ENCODE measurements around the gene NEURL1B. TPM values are rescaled to one million over a fixed set of nuclear protein-coding genes. Genes with fewer than 3 reads are reported as not detected.
"Not testable (repeated sequence)": the region's sequence is repeated elsewhere in the genome, so short reads cannot be mapped to it uniquely, and the experiment has no call there.

NEURL1B gene
- total RNA-seq, 1 experiment from 2014 or later, result 2.2 TPM

GRCh38 chr5:172634106-172634899, 6.8 kb upstream of the NEURL1B start:
- DNase-seq (ENCODE audit: low spot score), result no peak

GRCh38 chr5:172635038-172635437, 6.0 kb upstream of the NEURL1B start:
- no peak for DNase-seq (ENCODE audit: low spot score)

DNA sequence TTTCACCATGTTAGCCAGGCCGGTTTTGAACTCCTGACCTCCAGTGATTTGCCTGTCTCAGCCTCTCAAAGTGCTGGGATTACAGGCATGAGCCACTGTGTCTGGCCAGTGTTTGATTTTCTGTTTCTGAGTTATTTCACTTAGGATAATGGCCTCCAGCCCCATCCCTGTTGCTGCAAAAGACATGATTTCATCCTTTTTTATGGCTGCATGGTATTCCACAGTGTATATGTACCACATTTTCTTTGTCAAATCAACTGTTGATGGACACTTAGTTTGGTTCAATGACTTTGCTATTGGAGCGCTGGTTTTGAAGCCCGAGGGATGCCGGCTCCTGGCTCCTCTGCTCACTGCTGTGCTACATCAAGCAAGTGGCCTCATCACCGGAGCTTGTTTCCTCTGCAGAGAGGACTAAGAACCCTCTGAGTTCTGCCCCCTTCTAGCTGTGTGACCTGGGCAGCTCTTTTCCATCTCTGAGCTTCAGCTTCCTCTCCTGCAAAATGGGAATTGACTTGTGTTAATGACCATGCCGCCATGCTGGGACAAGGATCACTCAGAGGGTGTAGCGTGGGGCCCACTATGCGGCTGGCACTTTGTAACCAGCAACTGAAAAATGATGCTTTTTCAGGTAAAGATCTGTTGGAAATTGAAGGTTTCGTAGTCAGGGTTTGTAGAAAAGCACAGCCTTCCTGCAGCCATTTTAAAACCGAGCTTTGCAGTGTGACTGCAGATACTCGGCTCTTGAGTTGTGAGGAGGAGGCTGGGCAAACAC, 4.6 kb upstream of the NEURL1B start:
- no peak for DNase-seq (ENCODE audit: low spot score)

GRCh38 chr5:172637110-172637580, 3.9 kb upstream of the NEURL1B start:
- no peak for DNase-seq (ENCODE audit: low spot score)

- DNase-seq (ENCODE audit: low spot score), result no peak
These were observed 3.3 kb upstream of the NEURL1B start for GRCh38 chr5:172637740-172638139.

GRCh38 chr5:172638209-172638768, 2.8 kb upstream of the NEURL1B start:
- no peak for DNase-seq (ENCODE audit: low spot score)

- no peak for DNase-seq (ENCODE audit: low spot score)
These were observed 924 bp upstream of the NEURL1B start for GRCh38 chr5:172640139-172640538.

- DNase-seq (ENCODE audit: low spot score), result no peak
These were observed 442 bp downstream of the NEURL1B start for GRCh38 chr5:172641359-172642050.

- DNase-seq (ENCODE audit: low spot score), result no peak
These were observed 967 bp downstream of the NEURL1B start for GRCh38 chr5:172642051-172642409.

DNA sequence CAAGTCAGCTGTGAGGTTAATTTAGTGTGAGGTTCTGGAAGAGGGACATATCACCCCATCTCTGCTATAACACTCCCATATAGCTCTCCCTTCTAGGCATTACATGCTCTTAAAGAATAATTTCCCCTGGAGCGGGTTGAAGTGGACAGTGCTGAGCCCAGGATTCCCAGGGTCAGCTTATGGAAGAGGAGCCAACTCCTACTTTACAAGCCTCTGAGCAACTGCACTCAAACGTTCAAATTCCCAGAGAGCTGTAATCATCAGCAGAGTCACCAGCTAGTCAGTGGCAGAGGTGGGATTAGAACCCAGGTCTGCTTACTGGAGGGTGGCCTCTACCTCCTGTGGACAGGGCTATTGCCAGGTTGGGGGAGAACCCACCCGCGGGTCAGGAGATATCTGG, 1.4 kb downstream of the NEURL1B start:
- no peak for DNase-seq (ENCODE audit: low spot score)

DNA sequence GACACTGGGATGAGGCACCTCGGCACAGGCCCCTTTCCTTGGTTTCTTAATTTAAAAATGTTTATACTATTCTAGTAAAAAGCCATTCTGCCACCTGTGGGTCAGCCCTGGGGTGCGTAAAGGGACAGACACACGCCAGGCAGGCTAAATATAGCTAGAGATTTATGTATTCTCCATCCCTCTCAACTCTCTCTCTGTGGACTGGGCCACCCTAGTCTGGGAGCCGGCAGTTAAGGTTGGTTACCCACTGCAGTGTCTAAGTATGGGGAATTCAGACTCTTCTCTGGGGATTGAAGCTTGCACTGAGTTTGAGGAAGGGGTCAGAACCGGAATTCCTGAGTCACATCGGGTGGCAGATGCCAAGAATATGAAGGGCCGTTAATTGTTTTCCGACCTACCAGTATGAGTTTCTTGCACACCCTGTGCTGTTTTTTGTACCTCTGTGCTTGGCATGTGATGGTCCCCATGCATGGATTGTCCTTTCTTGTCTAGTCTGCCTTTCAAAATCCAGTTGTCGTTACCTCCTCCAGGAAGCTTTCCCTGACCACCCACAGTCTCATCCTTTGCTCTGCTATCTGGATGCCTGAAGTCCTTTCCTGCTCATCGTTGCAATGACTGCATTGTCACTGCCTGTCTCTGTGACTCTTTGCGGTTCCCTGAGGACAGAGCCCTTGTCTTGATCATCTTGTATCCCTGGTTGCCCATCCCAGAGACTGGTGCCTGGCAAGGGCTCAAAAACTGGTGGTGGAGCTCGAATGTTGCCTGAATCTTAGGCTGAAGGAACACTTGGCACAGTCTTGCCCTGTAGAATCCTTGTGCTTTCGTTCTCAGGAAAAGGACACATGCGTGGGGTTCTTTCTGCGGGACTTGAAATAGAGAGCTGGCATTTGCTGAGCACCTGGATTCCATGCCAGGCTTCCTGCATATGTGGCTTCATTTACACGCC, 2.1 kb downstream of the NEURL1B start:
- no peak for DNase-seq (ENCODE audit: low spot score)

DNA sequence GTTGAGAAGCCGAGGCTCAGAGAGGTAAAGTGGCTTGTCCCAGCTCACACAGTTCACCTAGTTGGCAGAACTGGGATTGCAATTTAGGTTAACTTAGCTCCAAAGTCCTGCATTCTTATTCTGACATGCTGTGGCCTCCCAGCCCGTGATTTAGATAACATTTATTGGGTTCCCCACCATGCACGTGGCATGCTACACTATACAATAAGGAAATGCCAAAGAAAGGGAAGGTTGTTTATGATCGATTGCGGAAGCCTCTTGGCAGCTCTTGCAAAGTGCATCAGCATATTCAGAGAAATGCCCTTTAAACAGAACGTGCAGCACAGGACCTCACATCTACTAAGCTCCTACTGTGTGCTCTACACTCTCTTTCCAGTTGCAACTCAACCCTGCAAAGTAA, 3.2 kb downstream of the NEURL1B start:
- DNase-seq (ENCODE audit: low spot score), result no peak

DNA sequence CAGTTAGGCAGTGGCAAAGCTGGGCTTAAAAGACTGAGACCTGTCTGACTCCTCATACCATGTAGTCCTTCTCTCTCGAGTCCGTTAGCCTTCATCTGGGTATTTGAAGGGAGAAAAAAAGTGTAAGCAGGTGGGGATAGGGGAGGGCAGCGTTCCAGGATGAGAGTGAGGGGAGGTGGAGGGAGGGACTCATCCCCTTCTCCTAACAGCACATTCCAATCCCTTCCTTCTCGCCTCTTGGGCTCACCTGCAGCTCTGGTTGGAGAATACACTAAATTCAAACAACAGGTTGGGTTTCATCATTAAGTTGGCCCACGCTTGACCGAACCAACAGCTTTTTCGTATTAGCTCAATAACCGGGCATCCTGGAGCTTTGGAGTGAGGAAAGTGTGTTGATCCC, 3.6 kb downstream of the NEURL1B start:
- no peak for DNase-seq (ENCODE audit: low spot score)

DNA sequence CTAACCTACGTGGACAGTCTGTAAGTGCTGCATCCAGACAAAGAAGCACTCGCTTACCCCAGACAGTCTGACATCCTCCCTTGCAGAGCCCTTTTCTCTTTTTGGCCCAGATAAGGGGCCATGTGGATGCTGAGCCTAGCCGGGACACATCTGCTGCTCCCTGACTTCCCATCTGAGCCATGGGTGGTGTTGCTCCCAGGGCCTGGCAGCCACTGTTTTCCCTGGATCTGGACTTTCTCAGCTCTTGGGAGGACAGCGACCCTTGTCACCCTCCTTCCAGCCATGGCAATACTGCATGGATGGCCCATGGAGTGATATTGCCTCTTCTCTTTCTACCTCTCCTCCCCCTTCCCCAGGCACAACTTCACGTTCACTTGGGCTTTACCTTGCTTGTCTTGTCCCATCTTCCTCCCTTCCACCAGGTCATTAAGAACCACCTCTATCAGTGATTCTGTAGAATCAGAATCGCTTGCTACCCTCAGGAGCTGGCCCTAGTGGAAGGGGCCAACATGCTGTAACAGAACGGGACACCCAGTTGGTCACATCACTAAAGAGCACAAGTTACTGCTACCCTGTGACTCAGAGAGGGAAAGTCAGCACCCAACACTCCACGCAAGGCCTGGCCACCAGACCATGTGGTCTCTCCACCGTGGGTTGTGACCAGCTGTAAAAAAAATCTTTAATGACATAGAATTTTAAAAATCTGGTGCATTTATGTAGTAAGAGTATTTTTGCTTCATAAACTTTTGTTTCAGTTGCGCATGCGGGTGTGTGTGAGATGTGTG, 4.4 kb downstream of the NEURL1B start:
- no peak for DNase-seq (ENCODE audit: low spot score)

DNA sequence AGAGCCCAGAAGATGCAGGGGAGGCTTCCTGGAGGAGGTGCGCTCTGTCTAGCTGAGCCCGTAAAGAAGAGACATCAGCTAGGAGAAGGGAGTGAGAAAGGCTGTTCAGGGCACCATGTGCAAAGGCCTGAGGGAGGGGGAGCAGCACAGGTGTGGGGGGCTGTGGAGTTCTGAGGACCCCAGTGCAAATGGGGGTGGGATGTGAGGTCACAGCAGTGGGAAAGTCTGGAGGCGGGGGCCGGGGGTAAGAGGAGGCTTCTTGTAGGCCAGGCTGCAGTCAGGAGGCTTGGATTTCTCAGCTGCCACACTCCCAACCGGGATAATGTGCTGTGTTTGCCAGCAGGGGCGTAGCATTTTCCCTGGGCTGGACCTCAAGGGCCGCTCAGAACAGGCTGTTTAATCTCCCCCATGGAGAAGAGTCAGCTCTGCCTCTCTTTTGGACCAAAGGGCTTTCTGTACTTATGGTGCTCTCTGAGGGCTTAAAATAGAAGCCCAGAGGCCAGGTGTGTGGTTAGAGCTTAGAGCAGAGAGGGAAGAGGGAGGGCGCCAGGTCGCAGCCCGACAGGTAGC, 5.7 kb downstream of the NEURL1B start:
- no peak for DNase-seq (ENCODE audit: low spot score)

- DNase-seq (ENCODE audit: low spot score), result no peak
These were observed 6.4 kb downstream of the NEURL1B start for GRCh38 chr5:172647352-172648012.

GRCh38 chr5:172648013-172648381, 6.9 kb downstream of the NEURL1B start:
- no peak for DNase-seq (ENCODE audit: low spot score)

DNA sequence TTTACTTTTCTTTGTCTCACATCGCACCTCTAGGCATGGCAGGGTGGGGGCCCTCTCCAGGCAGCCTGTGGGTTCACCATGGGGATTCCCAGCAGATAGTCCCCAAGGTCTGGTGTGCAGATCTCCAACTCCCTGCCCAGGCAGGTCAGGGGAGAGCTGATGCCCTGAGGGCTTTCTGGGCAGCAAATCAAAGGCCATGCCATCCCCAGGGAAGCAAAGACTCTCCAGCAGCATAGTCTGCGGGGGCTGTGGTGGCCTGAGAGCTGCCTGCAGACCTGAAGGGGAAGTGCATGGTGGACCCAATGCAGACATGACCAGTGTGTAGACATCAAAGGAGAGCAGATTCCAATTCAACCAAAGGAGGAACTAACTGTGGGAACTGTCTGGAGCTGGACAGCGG, 7.7 kb downstream of the NEURL1B start:
- no peak for DNase-seq (ENCODE audit: low spot score)

DNA sequence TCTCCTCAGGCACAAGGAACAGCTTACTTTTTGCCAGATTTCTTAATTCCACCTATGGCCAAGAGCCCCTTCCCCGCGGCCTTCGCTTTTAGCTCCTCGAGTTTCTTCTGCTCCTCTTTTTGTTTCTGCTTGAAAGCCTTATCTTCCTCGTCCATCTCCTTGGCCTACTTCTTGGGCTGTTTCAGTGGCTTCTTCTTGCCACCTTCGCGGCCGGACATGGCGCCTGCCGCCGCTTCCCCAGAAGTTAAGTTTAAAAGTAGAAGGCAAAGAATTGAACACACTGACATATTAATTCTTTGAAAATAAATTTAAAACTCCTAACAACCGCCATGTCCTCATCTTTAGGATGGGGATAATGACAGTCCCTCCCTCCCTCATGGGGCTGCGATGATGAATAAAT, 15.4 kb downstream of the NEURL1B start:
- DNase-seq (ENCODE audit: low spot score), result not testable (repeated sequence)
